Calu3 (cell line): ENCODE results near the gene VPS13C. TPM values are rescaled to one million over a fixed set of nuclear protein-coding genes. Genes with fewer than 3 reads are reported as not detected.
A peak's percentile ranks its signal among the peaks of the same experiment; 100 is the strongest.

Experiments
- BruUV-seq: library from RNA; stranded (reverse); fragments of 400-500 nt; replicated peaks from 2 replicates; lab custom pipeline; 2021; lab: Mats Ljungman, UMichigan
- CTCF ChIA-PET: fragments of 300-600 bp; sonication (Branson Sonifier 250); formaldehyde crosslinking; loops from one replicate; lab custom pipeline; 2022; ENCODE audit warnings: antibody characterized with exemption; lab: Charles Lee
- DNase-seq: peaks from one replicate; pipeline ENCODE4 v3.0.0; 2022
- H3K27ac Mint-ChIP-seq: one replicate; pipeline ENCODE4 v1.8.0; 2022; ENCODE audit warnings: mixed read lengths; ENCODE audit not compliant: unreplicated experiment
- H3K27me3 Mint-ChIP-seq: one replicate; pipeline ENCODE4 v1.8.0; 2022; ENCODE audit warnings: mixed read lengths; ENCODE audit not compliant: unreplicated experiment
- H3K36me3 Mint-ChIP-seq: one replicate; pipeline ENCODE4 v1.8.0; 2022; ENCODE audit warnings: mild to moderate bottlenecking, moderate library complexity, mixed read lengths; ENCODE audit not compliant: insufficient read depth, unreplicated experiment
- H3K4me1 Mint-ChIP-seq: one replicate; pipeline ENCODE4 v1.8.0; 2022; ENCODE audit warnings: mild to moderate bottlenecking, low read depth, mixed read lengths; ENCODE audit not compliant: unreplicated experiment
- H3K4me3 Mint-ChIP-seq: one replicate; pipeline ENCODE4 v1.8.0; 2022; ENCODE audit warnings: mild to moderate bottlenecking, low read depth, moderate library complexity, mixed read lengths; ENCODE audit not compliant: unreplicated experiment
- H3K9me3 Mint-ChIP-seq: one replicate; pipeline ENCODE4 v1.8.0; 2022; ENCODE audit warnings: low read depth, mixed read lengths; ENCODE audit not compliant: unreplicated experiment
- intact Hi-C: fragments of 100-400 bp; cut with micrococcal nuclease; formaldehyde crosslinking; loops from one replicate; pipeline ENCODE4 v1.10.0; 2022; ENCODE audit not compliant: unreplicated experiment
- total RNA-seq: library from RNA; stranded (reverse); gene quantifications from 2 replicates; pipeline ENCODE4 v1.2.3, GENCODE V29; 2022
- TF ChIP-seq, protein P1 (sequence below): fragments of 200-600 bp; IDR thresholded peaks from one replicate; pipeline ENCODE4 v1.8.0; 2022; ENCODE audit warnings: antibody characterized with exemption; ENCODE audit not compliant: unreplicated experiment

The VPS13C gene
- total RNA-seq, 1 experiment from 2014 or later = 99.9 TPM

DNA sequence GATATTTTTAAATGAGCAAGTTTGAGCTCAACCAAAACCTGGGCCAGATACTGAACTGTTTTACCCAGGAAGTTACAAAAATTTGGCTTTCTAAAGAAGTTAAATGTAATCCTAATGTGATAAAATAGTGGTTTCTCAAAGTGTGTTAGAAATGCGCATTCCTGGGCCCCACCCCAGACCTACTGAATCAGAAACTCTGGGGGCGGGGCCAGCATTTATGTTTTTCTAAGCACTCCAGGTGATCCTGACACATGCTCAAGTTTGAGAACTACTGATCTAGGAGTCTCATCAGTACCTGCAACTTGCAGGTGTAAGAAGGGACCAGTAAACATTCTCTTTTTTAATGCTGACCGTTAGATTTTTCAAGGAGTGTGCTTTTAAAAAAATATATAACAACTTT lies 190.6 kb downstream of the VPS13C start:
- no TSS peak for BruUV-seq
- H3K36me3 Mint-ChIP-seq = peaks cover 25% of the 10 kb centered on the region
- peak overlapping the region; percentile 42 for H3K27ac Mint-ChIP-seq
- no peaks in the 10 kb centered on the region for H3K27me3 Mint-ChIP-seq
- TF ChIP-seq, protein P1, sequence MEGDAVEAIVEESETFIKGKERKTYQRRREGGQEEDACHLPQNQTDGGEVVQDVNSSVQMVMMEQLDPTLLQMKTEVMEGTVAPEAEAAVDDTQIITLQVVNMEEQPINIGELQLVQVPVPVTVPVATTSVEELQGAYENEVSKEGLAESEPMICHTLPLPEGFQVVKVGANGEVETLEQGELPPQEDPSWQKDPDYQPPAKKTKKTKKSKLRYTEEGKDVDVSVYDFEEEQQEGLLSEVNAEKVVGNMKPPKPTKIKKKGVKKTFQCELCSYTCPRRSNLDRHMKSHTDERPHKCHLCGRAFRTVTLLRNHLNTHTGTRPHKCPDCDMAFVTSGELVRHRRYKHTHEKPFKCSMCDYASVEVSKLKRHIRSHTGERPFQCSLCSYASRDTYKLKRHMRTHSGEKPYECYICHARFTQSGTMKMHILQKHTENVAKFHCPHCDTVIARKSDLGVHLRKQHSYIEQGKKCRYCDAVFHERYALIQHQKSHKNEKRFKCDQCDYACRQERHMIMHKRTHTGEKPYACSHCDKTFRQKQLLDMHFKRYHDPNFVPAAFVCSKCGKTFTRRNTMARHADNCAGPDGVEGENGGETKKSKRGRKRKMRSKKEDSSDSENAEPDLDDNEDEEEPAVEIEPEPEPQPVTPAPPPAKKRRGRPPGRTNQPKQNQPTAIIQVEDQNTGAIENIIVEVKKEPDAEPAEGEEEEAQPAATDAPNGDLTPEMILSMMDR = no peak
- DNase-seq = peak; percentile 13
- H3K4me1 Mint-ChIP-seq = peaks cover 13% of the 10 kb centered on the region
- intact Hi-C loops = loop anchor here (5.0 kb wide), 1 partner anchor 273 kb away; no protein-coding TSS in a partner anchor
- no peak overlapping the region for H3K4me3 Mint-ChIP-seq
- CTCF ChIA-PET = no interaction called here
- no peaks in the 10 kb centered on the region for H3K9me3 Mint-ChIP-seq

GRCh38 chr15:61861962-61862361 lies 198.3 kb downstream of the VPS13C start:
- CTCF ChIA-PET = no interaction called here
- H3K4me3 Mint-ChIP-seq = no peak overlapping the region
- intact Hi-C loops = no loop called here
- TF ChIP-seq, protein P1 = no peak
- no TSS peak for BruUV-seq
- no peaks in the 10 kb centered on the region for H3K36me3 Mint-ChIP-seq
- no peak for DNase-seq
- no peaks in the 10 kb centered on the region for H3K27me3 Mint-ChIP-seq
- H3K4me1 Mint-ChIP-seq = no peaks in the 10 kb centered on the region
- no peak overlapping the region for H3K27ac Mint-ChIP-seq
- no peaks in the 10 kb centered on the region for H3K9me3 Mint-ChIP-seq

GRCh38 chr15:61857169-61857829 lies 202.9 kb downstream of the VPS13C start:
- no peak overlapping the region for H3K4me3 Mint-ChIP-seq
- no peaks in the 10 kb centered on the region for H3K4me1 Mint-ChIP-seq
- no TSS peak for BruUV-seq
- no peaks in the 10 kb centered on the region for H3K9me3 Mint-ChIP-seq
- CTCF ChIA-PET = interaction anchor here (0.6 kb wide), 1 partner anchor 156 kb away, joined by 6 read pairs; no protein-coding TSS in a partner anchor
- H3K27ac Mint-ChIP-seq = no peak overlapping the region
- H3K27me3 Mint-ChIP-seq = no peaks in the 10 kb centered on the region
- TF ChIP-seq, protein P1 = no peak
- no peak for DNase-seq
- H3K36me3 Mint-ChIP-seq = peaks cover 8% of the 10 kb centered on the region
- intact Hi-C loops = no loop called here

DNA sequence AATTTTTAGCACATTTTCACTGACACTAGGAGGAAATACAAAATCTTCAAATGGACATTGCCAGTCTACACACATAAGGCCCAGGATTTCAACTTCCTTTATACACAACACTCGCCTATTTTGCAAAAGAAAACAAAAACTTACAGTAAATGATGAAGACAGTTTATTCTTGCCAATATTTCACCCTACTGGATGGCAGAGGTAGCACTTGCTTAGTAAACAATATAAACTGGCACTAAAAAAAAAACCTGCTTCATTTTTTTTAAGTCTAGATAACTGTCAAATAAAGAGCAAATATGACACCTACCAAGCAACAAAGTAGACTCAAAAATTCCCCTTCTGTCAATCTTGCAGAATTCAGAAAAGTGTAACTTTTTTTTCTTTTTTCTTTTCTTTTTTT lies 204.0 kb downstream of the VPS13C start:
- no peaks in the 10 kb centered on the region for H3K4me1 Mint-ChIP-seq
- H3K27ac Mint-ChIP-seq = no peak overlapping the region
- no peaks in the 10 kb centered on the region for H3K27me3 Mint-ChIP-seq
- no TSS peak for BruUV-seq
- peaks cover 13% of the 10 kb centered on the region for H3K36me3 Mint-ChIP-seq
- TF ChIP-seq, protein P1 = no peak
- intact Hi-C loops = no loop called here
- CTCF ChIA-PET = no interaction called here
- no peaks in the 10 kb centered on the region for H3K9me3 Mint-ChIP-seq
- no peak for DNase-seq
- no peak overlapping the region for H3K4me3 Mint-ChIP-seq
